Measurements from ENCODE around the gene NSDHL.
"Not testable (repeated sequence)": the region's sequence is repeated elsewhere in the genome, so short reads cannot be mapped to it uniquely, and the experiment has no call there.

The NSDHL gene

DNA sequence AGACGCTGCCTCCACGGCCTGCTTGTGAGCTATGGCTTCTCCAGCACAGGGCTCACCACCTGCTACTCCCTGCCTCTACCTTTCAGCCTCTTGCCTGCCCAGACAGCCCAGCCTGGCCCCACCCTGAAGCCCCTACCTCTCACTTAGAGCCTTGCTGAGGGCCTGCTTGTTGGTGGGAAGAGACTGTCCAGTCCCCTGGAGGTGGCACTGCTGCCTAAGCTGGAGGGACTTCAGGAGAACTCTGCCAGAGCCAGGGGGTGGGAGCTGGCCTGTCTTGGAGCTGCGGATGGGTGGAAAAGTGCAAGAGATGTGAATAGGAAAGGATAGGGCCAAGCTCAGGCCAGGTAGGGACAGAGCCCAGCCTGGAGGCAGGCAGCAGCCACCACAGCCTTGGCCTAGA lies 64.3 kb downstream of the NSDHL start:
- DNase-seq (ENCODE audit: low read depth), result no peak

DNA sequence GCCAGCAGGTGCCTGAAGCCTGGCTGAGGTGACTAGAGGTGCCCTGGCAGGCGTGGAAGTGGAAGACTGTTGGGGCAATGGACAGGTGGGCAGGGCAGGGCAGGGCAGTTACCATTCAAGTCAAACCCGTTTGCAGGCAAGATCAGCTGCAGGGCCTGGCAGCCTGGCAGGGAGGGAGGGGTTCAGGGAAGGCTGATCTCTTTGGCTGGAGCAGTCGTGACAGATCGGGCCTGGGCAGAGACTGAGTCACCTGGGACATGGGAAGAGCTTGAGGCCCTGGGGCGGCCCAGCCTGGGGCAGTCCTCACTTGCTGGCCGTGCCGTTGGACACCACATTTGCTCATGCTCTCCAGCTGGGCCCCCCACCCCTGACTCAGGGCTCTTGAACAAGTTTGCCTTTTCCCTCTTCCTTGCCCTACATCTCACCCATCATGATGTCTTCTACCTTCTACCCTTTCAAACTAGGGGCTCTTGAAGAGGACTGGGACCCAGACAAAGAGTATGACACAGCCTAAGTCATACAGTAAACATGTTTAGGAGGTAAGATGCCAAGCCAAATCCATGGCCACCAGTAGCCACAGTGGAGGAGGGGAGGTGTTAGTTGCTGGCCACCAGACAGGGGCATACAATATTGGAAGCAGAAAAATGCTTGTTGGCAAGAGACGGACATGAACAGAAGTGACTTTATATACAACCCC lies 65.0 kb downstream of the NSDHL start:
- DNase-seq (ENCODE audit: low read depth), result no peak

DNA sequence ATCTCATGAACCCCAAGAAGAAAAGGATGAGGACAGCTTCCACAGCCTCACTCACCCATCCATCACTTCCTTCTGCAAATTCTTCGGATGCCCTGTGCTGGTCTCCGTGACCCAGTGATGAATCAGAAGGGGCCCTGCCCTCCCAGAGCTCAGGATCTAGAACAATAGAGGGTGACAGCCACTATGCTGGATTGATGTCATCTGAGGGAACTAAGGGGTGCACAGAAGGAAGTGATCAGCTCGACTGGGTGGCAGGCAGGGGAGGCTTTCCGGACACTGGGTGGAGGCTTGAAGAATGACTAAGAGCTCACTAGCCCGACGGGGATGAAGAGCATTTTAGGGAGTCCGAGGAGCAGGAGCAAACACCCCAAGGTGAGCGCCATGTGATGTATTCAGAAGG lies 65.6 kb downstream of the NSDHL start:
- DNase-seq (ENCODE audit: low read depth), result no peak

DNA sequence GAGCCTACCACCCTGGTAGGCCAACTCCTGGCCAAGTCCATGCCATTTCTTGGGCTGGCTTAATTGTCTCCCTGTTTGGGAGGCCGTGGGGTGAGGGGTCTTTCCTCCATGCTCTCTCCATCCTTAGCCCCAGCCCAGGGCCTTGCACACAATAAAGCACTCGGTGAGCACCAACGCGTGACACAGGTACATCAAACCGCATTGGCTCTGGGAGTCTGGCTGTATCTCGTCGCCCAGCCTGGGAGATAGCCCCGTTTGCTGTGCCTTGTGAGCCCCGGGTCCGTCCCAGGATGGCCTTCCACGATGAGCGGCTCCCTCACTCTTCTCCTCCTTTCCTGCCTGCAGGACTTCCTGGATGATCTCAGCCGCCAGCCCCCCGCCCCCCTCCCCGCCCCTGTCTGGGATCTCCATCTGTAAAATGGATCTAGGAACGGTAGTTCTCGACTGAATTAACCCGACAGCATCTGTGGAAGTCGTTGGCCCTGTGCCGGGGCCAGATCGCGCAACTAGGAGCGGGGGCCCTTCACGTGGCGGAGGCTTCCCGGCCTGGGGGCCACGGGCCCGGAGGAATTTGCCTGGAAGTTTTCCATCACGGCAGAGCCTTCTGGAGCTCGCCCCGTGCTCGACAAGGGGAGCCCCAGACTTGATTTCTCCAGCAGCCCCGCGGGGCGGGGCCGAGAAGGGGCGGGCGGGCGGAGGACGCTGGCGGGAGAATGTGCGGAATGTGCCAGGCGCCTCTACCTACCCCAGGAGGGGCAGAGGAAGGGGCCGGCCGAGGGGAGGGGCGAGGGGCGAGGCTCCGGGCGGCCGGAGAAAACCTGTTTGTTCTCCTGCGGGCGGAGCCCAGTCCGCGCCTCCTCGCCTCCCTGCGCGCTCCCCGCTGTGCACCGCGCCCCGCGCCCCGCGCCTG lies 66.6 kb downstream of the NSDHL start, which contains the start of gene ZNF185:
ZNF185 (plus strand) TSS at position 846 of the 910 bp plus-strand sequence. CDS start 16,423 bp downstream, outside the sequence.
- DNase-seq (ENCODE audit: low read depth), result no peak

DNA sequence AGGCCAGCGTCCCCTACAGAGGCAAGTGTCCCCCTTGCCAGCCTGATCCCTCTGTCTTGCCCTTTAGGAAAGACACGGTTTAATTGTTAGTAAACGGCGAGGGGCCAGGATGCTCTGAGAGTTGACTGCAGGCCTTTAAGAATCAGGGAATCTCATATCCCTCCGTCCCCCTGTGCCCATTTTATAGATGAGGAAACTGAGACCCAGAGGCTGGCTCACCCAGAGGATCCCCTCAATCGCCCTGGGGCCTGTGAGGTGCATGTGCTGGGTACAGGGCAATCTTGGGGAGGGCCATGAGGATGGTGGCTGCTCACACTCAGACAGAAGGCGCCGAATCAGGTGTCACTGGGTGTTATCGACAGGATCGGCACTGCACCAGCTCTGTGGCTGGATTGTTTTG lies 67.6 kb downstream of the NSDHL start:
- no peak for DNase-seq (ENCODE audit: low read depth)

DNA sequence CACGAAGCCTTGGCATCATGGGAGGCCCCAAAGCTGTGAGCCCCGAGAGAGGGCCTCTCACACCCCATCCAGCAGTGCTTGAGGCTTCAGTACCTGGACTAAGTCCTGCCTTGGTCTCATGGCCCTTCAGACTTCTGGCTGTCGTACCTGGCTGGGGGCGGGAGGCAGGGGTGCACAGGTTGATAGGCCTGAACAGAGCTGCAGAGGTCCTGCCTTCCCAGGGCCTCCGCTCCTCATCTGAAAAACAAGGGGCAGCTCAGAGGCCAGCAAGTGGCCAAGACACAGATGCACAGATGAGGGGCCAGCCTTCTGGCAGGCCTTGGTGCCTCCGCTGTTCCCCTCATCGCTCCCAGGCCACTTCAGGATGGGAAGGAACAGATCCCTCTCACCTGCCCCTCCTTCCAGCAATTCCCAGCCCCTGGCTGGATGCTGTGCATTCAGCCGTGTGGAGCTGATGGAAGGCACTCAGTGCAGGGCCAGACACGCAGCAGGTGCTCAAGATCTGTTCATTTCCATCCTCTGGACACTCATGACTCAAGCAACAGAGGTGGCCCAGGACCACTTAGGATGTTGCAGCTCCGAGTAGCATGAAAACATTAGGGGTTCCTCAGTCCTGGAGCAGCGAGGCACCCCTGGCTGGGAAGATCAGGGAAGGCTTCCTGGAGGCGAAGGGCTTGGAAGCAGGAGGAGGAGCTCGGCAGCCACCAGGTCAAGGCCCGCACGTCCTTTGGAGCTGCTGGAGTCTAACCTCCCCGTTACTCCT lies 68.4 kb downstream of the NSDHL start:
- DNase-seq (ENCODE audit: low read depth), result no peak

DNA sequence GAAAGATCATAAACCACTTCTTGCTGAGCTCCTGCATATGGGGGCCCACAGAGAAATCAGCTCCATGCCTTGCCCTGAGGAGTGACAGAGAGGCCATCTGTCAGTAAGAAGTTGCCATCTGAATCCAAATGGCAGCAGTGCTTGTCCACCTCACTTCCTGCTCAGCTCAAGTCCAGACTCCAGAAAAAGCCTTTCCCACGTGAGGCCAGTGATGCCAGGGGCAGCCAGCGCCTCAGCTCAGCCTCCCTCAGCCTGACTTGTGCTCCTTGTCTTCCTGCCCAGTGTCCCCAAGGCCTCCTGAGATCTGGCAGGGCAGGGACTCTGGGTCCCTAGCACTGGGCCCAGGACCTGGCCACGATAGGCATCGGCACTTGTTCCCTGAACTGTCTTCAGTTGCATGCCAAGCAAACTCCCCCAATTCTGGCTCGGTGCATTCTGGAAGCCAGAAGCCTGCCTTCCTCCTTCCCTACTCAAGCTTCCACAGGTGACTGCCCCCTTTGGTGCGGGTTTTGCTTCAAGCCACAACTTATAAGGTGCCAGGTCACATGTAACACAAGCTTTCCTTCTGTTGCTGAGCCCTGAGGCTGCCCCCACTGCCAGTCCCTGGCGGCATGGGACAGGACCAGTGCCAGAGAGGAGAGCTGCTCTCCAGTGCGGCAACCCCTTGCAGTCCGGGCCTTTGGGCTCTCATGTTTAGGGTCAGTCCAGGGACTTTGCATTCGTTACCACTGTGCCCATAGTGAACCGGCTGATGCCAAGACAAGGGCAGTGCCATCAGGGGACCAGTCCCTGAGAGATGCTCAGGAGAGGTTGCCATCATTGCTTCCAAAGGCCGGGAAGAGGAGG lies 69.2 kb downstream of the NSDHL start:
- DNase-seq (ENCODE audit: low read depth), result no peak

DNA sequence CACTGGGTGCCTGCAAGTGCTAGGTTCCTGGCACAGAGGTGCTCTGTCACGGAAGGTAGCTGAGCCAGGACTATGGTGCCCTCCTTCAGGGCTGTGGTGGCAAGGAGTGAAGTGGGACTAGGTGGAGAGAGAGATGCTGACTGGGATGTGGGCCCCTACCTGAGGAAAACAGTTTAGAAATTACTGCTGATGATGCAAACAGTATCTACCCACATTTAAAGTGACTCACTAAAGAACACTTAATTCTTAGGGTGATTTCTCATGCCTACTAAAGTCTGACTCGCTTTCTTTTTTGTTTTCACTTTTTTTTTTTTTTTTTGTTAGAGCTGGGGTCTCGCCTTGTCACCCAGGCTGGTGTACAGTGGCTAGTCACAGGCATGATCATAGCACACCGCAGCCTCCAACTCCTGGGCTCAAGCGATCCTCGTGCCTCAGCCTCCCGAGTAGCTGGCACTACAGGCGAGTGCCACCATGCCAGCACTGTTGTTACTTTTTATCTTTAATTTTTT lies 70.1 kb downstream of the NSDHL start:
- DNase-seq (ENCODE audit: low read depth), result no peak

DNA sequence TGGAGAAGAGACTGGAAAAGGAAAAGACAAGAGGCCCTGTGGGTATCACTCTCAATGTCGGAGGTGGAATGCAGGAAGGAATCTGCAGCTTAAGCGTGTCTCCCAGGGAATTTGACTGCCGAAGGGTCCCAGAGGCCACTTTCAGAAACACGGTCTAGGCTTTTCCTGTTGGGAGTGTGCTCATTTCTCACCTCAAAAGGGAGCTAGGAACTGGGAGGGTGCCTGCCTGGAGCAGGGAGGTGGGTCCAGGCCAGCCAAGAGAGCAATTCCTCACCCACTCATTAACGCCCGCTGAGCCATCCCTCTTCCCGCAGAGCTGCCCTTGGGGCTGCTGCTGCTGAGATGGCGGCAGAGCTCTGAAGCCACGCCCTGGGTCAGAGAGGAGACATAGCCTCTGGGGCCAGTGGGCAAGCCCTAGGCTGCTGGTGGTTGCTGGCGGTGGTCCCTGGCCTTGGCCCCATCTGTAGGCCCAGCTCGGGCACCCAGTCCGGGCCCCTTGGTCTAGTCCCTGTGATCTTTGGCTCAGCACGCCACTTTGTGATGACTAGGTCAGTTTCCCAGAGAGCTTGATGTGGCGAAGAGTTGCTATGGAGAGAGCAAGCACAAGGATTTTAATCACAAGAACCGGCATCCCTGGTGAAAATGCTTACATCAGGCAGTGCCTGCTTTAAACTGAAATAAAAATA lies 71.1 kb downstream of the NSDHL start:
- no peak for DNase-seq (ENCODE audit: low read depth)

DNA sequence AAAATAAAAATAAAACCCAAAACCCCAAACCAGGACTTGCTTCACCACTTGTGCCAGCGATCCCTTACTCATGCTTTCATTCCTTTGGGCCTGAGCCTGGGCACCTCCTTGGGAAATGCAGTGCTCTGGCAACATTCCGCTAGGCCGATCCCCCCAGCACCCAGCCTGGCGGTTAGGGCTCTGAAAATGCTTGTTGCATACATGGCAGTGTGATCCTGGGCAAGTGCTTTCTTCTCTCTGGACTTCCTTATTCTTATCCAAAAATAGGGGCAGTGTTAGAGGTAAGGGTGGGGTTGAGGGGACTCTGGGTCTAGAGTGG lies 71.6 kb downstream of the NSDHL start:
- DNase-seq (ENCODE audit: low read depth), result no peak

DNA sequence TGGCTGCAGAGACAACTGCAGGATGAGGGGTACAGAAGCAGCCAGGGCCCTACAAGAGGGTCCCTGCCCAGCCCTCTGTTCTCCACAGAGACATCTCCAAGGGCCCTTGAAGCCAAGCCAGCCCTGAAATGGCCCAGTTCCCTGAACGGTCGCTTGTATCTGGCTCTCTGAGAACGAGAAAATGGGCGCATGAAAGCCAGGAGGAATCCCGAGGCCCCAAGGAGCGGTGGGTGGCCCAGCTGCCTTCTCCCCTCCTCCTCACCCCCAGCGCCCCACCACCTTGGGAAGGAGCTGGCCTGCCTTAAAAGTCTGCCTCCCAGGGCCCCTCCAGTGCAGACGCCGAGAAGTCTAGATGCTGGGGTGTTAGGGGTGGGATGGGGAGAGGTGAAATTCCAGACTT lies 72.7 kb downstream of the NSDHL start:
- no peak for DNase-seq (ENCODE audit: low read depth)

DNA sequence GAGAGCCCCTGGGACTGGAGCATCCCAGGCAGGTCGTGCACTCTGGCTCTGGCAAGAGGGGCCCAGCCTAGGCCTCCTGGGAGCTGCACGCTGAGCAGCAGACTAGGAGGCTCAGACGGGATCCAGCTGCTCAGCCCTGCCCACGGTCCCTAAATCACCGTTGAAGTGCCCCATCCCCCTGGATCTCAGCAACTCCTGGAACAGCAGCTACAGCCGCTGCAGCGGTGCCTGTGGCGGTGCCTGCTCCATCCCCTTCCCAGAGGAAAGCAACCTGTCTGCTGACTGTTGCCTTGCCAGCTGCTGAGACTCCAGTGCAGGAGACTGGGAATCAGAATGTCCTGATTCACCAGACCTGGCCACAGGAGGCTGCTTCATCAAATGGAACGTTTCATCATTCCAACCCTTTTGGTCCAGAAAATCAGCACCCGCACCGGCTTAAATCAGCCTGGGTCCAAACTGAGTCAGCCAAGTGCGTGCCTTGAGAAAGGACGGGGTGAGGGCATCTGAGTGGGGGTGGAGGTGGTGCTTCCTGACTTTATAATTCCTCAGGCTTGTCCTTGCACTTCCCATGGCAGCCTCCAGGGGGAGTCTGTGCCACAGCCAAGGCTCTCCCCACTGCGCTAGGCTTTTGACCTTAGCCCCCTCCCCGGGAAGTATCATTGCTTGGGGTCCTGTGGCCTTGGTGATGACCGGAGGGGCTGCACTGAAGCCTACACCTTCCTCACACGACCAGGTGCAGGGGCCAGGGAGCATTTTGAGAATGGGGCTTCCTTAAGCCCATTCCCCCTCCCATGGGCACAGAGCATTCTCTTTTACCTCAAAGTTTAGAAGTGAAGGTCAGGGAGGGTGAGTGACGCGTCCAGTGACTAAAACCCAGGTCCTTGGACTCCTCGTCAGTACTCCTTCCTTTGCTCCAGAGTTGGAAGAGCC lies 73.6 kb downstream of the NSDHL start:
- DNase-seq (ENCODE audit: low read depth), result peak; percentile 12

DNA sequence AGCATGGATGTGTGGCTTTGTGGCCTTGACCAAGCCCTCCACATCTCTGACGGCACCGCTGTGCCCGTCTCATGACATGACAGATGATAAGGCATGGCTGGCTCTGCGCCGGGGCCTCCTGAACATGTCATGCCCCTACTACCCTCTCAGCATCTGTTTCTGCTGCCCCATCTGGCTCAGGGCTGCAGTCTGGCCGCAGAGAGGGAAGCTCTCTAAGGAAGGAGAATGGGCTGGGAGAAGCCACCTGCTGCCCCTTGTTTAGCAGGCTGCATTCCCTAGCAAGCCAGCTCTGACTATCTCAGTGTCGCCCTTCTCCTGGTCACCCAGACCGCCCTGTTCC lies 74.2 kb downstream of the NSDHL start:
- DNase-seq (ENCODE audit: low read depth), result no peak

DNA sequence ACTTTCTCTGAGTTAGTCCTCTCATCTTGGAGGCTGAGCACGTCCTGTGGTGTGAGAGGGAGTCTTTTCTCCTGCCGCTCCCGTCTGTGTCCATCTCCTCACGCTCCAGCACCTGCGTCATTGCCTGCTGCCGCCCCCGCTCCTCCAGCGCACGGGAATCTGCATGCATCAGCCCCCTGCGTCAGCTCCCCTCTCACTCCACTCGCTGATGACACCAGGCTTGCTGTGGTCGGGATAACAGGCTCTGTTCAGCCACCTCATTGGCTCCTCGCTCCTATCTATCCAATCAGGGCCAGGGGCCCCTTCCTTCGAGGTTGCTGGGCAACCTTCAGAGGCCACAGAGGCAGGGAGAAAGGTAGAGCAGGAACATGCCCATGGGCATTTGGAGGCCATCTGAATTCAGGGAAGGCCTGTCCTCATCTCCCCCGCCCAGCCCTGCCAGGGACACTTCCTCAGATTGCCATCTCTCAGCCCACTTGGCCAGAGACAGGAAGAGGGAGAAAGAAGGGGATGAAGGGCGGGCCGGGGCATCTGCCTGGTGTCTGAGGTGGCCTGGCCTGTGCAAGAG lies 76.3 kb downstream of the NSDHL start:
- DNase-seq (ENCODE audit: low read depth), result no peak

DNA sequence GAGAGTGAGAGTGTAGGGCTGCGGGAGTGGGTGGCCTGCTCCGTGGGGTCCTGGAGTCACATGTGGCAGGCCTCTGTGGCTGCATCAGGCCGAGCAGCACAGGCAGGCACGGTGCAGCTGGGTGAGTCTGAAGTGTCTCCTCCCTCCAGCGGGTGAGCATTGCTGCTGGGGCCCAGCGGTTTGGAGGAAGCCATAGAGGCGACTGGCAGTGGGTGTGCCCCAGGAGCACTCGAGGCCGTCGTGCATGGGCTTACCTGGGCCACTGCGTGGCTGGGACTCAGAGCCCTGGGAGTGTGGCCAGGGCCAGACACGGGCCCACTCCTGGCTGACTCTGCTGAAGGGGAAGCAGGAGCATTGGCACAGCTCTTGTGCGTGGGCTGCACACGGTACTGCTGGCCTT lies 77.6 kb downstream of the NSDHL start:
- no peak for DNase-seq (ENCODE audit: low read depth)

DNA sequence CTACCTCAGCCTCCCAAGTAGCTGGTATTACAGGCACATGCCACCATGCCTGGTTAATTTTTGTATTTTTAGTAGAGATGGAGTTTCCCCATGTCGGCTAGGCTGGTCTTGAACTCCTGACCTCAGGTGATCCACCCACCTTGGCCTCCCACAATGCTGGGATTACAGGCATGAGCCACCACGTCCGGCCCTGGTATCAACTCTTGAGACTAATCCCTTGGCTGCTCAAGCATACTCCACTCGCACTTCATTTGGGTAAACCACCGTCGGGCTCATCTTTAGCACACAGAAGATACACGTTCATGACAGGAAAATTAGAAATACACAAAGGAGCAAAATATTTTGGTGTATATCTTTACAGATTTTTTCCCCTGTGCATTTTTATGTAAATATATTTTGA lies 79.2 kb downstream of the NSDHL start:
- DNase-seq (ENCODE audit: low read depth), result not testable (repeated sequence)

DNA sequence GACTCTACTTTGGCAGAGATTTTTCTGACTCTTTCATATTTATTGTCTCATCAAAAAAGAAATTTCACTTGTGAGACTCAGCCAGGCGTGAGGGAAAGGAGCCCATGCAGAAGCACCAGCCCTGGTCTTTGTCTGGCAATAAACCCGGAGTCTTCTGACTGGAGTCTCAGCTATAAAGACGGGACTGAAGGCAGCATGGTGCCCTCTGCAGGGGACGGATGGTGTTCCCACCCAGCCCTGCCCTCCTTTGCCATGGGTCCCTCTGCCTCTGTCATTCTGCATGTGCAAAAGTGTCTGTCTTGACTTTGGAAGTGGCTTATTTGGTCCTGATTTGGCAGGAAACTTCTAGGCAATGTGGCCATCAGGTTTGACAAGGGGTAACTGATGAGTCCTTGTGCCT lies 81.2 kb downstream of the NSDHL start:
- DNase-seq (ENCODE audit: low read depth), result no peak

DNA sequence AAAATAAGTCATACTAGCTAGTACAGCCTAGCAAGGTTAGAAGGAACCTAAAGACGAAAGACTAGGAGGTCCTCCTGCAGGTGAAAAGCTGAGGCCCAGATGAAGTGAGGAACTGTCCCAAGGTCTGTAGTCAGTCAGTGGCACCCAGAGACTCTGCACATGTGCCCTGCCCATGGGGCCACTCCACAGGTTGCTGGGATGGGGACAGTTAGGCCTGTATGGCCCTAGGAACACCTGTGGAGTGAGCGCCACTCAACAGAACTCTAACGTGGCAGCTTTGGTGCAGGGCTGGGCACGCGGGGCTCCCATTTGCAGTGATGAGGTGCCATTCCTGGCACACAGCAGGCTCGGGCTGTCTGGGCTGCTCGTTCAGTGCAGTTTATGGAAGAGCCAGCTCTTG lies 81.8 kb downstream of the NSDHL start:
- DNase-seq (ENCODE audit: low read depth), result no peak

DNA sequence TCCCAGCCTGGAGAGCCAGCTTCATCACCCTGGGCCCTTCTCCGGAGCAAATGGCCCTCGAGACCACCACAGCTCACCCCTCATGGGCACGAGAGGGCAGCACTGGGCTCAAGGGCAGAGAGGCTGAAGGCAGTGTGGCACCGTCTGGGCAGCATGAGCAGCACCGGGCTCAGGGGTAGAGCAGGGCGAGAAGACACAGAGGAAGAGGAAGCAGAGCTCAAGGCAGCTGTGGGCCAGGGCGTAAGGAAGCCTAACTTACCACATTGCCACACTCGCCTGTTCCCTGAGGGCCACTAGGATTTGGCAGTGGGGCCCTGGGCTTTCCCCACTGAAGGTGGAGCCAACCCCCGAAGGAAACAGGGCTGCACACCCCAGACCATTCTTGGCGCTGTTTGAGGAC lies 82.5 kb downstream of the NSDHL start:
- DNase-seq (ENCODE audit: low read depth), result no peak

DNA sequence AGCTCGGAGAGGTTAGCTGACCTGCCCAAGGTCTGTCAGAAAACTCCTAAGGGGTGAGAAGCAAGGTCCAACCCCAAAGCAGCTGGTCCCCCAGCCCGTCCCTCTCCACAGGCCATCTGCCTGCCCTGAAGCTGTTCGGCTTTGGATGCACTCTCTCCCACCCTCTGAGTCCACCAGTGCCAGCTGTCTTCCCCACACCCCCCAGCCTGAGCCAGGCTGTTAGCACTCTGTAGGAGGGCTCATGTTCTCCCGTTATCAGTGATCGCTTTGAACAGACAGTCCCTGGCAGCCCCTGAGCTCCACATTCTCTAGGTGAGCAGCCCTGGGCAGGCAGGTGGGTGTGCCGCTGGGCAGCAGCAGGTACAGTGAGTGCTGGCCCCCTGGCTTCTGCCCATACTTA lies 83.0 kb downstream of the NSDHL start:
- no peak for DNase-seq (ENCODE audit: low read depth)

Measured in GM04504 (cell line).